Vagina (tissue), 2 donors: ENCODE measurements around the gene NALCN. TPM values are rescaled to one million over a fixed set of nuclear protein-coding genes. Genes with fewer than 3 reads are reported as not detected.

Source experiments
- DNase-seq, 2 donors: peaks; one replicate each; pipeline ENCODE4 v3.0.0-alpha.2; 2017; ENCODE audit errors: extremely low spot score in 2 of 2
- H3K27ac ChIP-seq: fragments of 200-600 bp; sonication (generic); one replicate; pipeline ENCODE4 v1.5.1; 2019
- H3K27me3 ChIP-seq: fragments of 200-600 bp; sonication (generic); one replicate; pipeline ENCODE4 v1.5.1; 2019
- H3K36me3 ChIP-seq, 2 donors: fragments of 200-600 bp; sonication (generic); one replicate each; pipeline ENCODE4 v1.5.1; 2017 to 2019
- H3K4me1 ChIP-seq: fragments of 200-600 bp; sonication (generic); one replicate; pipeline ENCODE4 v1.5.1; 2019
- H3K4me3 ChIP-seq, 2 donors: fragments of 200-600 bp; sonication (generic); 1 replicate in 1 of 2; 2 replicates in 1 of 2; pipeline ENCODE4 v1.5.1; 2016 to 2019
- H3K9me3 ChIP-seq: fragments of 200-600 bp; sonication (generic); one replicate; pipeline ENCODE4 v1.5.1; 2019
- POLR2A ChIP-seq, 2 donors: fragments of 450-650 bp; IDR thresholded peaks; one replicate each; pipeline ENCODE4 v1.6.1; 2017; ENCODE audit warnings: antibody characterized with exemption in 2 of 2, mild to moderate bottlenecking in 2 of 2, moderate library complexity in 2 of 2
- POLR2AphosphoS5 ChIP-seq, 2 donors: sonication (generic); formaldehyde crosslinking; IDR thresholded peaks; one replicate each; pipeline ENCODE4 v1.9.0; 2017; ENCODE audit warnings: antibody characterized with exemption in 2 of 2, mild to moderate bottlenecking in 2 of 2, low read depth in 1 of 2; ENCODE audit not compliant: insufficient read depth in 1 of 2
- intact Hi-C: fragments of 100-400 bp; cut with DNase I; formaldehyde crosslinking; loops from one replicate; pipeline ENCODE4 v1.15.1; 2023
- total RNA-seq: library from RNA; depleted of rRNA; stranded (reverse); fragments of >200 nt; gene quantifications from one replicate; pipeline ENCODE4 v1.2.3, GENCODE V29; 2016
- TF ChIP-seq, protein P1 (sequence below), 3 experiments: fragments of 450-650 bp in 2 of 3; fragments of 200-600 bp in 1 of 3; sonication (generic) in 1 of 3; IDR thresholded peaks; one replicate each; pipeline ENCODE4 v1.5.1; 2017 to 2019; ENCODE audit warnings: antibody characterized with exemption in 3 of 3, mild to moderate bottlenecking in 2 of 3, moderate library complexity in 2 of 3

Gene NALCN
- total RNA-seq, 1 donor from 2014 or later = 1.7 TPM

DNA sequence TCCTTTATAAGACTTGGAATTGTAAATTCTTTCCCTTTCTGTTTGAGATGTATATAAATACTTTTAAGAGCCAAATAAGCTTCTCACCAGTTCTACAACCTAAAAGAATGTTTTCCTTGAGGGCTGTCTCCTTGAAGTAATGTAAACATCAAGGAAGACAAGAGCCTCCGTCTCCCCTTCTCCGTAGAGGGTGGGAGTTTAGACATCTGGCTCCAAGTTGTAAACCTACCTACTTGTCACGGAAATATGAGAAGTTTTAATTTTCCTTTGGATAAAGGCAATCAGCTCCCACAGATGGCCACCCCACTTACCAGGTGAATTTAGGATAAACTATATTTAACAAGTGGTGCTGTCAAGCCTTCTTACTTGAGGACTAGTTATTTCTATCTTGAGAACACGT, 237.9 kb downstream of the NALCN start:
- intact Hi-C loops = no loop called here
- TF ChIP-seq POLR2A (IDR thresholded peaks at IDR 0.05) (no peak), POLR2AphosphoS5 (IDR thresholded peaks at IDR 0.05; ENCODE audit: insufficient read depth in 1 of 2, low read depth in 1 of 2) (no peak)
- TF ChIP-seq, protein P1, sequence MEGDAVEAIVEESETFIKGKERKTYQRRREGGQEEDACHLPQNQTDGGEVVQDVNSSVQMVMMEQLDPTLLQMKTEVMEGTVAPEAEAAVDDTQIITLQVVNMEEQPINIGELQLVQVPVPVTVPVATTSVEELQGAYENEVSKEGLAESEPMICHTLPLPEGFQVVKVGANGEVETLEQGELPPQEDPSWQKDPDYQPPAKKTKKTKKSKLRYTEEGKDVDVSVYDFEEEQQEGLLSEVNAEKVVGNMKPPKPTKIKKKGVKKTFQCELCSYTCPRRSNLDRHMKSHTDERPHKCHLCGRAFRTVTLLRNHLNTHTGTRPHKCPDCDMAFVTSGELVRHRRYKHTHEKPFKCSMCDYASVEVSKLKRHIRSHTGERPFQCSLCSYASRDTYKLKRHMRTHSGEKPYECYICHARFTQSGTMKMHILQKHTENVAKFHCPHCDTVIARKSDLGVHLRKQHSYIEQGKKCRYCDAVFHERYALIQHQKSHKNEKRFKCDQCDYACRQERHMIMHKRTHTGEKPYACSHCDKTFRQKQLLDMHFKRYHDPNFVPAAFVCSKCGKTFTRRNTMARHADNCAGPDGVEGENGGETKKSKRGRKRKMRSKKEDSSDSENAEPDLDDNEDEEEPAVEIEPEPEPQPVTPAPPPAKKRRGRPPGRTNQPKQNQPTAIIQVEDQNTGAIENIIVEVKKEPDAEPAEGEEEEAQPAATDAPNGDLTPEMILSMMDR (IDR thresholded peaks at IDR 0.05) = no peak

GRCh38 chr13:101170306-101170705, 246.0 kb downstream of the NALCN start:
- Histone ChIP-seq H3K4me3 (no peak overlapping the region), H3K9me3 (no peaks in the 10 kb centered on the region), H3K27ac (no peak overlapping the region), H3K4me1 (no peaks in the 10 kb centered on the region), H3K36me3 (no peaks in the 10 kb centered on the region), H3K27me3 (no peaks in the 10 kb centered on the region)
- intact Hi-C loops = no loop called here
- DNase-seq = no peak
- no peak for TF ChIP-seq POLR2AphosphoS5 (IDR thresholded peaks at IDR 0.05; ENCODE audit: insufficient read depth in 1 of 2, low read depth in 1 of 2)
- no peak for TF ChIP-seq POLR2A (IDR thresholded peaks at IDR 0.05)
- TF ChIP-seq, protein P1 (IDR thresholded peaks at IDR 0.05) = no peak

More for the DNA sequence above, 237.9 kb downstream of the NALCN start:
- H3K9me3 ChIP-seq = no peaks in the 10 kb centered on the region
- no peak overlapping the region for H3K4me3 ChIP-seq
- H3K27me3 ChIP-seq = no peaks in the 10 kb centered on the region
- H3K4me1 ChIP-seq = no peaks in the 10 kb centered on the region
- no peaks in the 10 kb centered on the region for H3K36me3 ChIP-seq
- no peak for DNase-seq
- no peak overlapping the region for H3K27ac ChIP-seq

GRCh38 chr13:101157261-101157660, 259.0 kb downstream of the NALCN start:
- TF ChIP-seq, protein P1 (IDR thresholded peaks at IDR 0.05) = no peak
- TF ChIP-seq POLR2A (IDR thresholded peaks at IDR 0.05) = no peak
- TF ChIP-seq POLR2AphosphoS5 (IDR thresholded peaks at IDR 0.05; ENCODE audit: insufficient read depth in 1 of 2, low read depth in 1 of 2) = no peak
- H3K27ac ChIP-seq = no peak overlapping the region
- no peak for DNase-seq
- no peaks in the 10 kb centered on the region for H3K9me3 ChIP-seq
- H3K27me3 ChIP-seq = no peaks in the 10 kb centered on the region
- no peaks in the 10 kb centered on the region for H3K4me1 ChIP-seq
- intact Hi-C loops = no loop called here
- no peaks in the 10 kb centered on the region for H3K36me3 ChIP-seq
- H3K4me3 ChIP-seq = no peak overlapping the region

DNA sequence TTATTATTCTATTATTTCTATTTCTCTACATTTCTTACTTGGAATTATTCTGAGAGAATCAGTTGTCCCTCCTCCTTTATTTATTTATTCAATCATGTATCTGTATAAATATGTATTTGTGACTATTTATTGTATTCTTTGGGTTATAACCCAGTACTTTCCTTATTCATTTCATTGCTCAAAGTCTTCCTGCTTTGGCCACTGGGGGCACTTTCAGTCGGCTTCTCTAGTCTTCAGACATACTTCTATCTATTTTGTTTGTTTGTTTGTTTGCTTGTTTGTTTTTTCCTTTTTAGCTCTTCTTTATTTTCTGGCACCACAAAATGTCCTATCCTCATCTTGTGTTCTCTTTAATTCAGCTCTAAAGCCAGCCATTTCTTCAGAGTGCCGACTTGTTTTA, 260.4 kb downstream of the NALCN start:
- Histone ChIP-seq H3K4me3 (no peak overlapping the region), H3K36me3 (no peaks in the 10 kb centered on the region), H3K27ac (no peak overlapping the region), H3K9me3 (no peaks in the 10 kb centered on the region), H3K27me3 (no peaks in the 10 kb centered on the region), H3K4me1 (no peaks in the 10 kb centered on the region)
- TF ChIP-seq, protein P1 (IDR thresholded peaks at IDR 0.05) = no peak
- TF ChIP-seq POLR2AphosphoS5 (IDR thresholded peaks at IDR 0.05; ENCODE audit: insufficient read depth in 1 of 2, low read depth in 1 of 2) (no peak), POLR2A (IDR thresholded peaks at IDR 0.05) (no peak)
- no peak for DNase-seq
- intact Hi-C loops = no loop called here

- H3K27me3 ChIP-seq = no peaks in the 10 kb centered on the region
- intact Hi-C loops = loop anchor here (5.0 kb wide), 1 partner anchor 1970 kb away; no protein-coding TSS in a partner anchor
- TF ChIP-seq, protein P1 (IDR thresholded peaks at IDR 0.05) = no peak
These were observed 264.1 kb downstream of the NALCN start for GRCh38 chr13:101152184-101152583.

More at GRCh38 chr13:101152184-101152583, 264.1 kb downstream of the NALCN start:
- no peak for DNase-seq
- Histone ChIP-seq H3K4me3 (no peak overlapping the region), H3K27ac (no peak overlapping the region), H3K36me3 (no peaks in the 10 kb centered on the region), H3K4me1 (no peaks in the 10 kb centered on the region), H3K9me3 (no peaks in the 10 kb centered on the region)
